Measurements from ENCODE around the gene RING1. TPM values are rescaled to one million over a fixed set of nuclear protein-coding genes. Genes with fewer than 3 reads are reported as not detected.

Gene RING1
- total RNA-seq, 1 experiment from 2014 or later, result 31.0 TPM

- peaks cover 29% of the 10 kb centered on the region for H3K27me3 Mint-ChIP-seq (ENCODE audit: low read depth)
- no peaks in the 10 kb centered on the region for H3K36me3 Mint-ChIP-seq (ENCODE audit: insufficient read depth in 1 of 3, low read depth in 3 of 3)
- no peak overlapping the region for H2BK15ac ChIP-seq (ENCODE audit: low read depth, low read length)
- H4K5ac ChIP-seq (ENCODE audit: insufficient read length, low read depth, low read length), result no peak overlapping the region
- H3K4me3 Mint-ChIP-seq, result no peak overlapping the region
- H2BK120ac ChIP-seq (ENCODE audit: low read depth, low read length, poor library complexity, severe bottlenecking), result no peak overlapping the region
- no peak overlapping the region for H3K9ac ChIP-seq (ENCODE audit: extremely low read depth, insufficient read length, low read length)
- no CpG with 5 or more reads among the region's 6 CpGs for WGBS (ENCODE audit: extremely low coverage, insufficient read length, low lambda C conversion rate)
- no peaks in the 10 kb centered on the region for H3K79me2 ChIP-seq (ENCODE audit: insufficient read depth, low read length)
- H3K79me1 ChIP-seq (ENCODE audit: insufficient read depth, low read depth, low read length, poor library complexity, severe bottlenecking), result no peaks in the 10 kb centered on the region
- TF ChIP-seq CTCF (conservative IDR thresholded peaks at IDR 0.05), result no peak
- no peak overlapping the region for H3T11ph ChIP-seq (ENCODE audit: low read length)
- H3K23ac ChIP-seq (ENCODE audit: insufficient read length, low read depth, low read length), result no peak overlapping the region
- no peak overlapping the region for H3K4me2 ChIP-seq (ENCODE audit: insufficient read depth, insufficient read length, low read length)
- H3K14ac ChIP-seq (ENCODE audit: insufficient read depth, low read length), result no peak overlapping the region; the same call in 1 of the 2 replicates
- no peaks in the 10 kb centered on the region for H3K9me3 ChIP-seq (ENCODE audit: control insufficient read depth, low read depth, low read length)
- H4K91ac ChIP-seq (ENCODE audit: insufficient read length, low read depth, low read length), result no peak overlapping the region
- H3K18ac ChIP-seq (ENCODE audit: insufficient read length, low read depth, low read length), result no peak overlapping the region
- no peak overlapping the region for H2AK5ac ChIP-seq (ENCODE audit: insufficient read length, low read length)
- no peak overlapping the region for H3K4ac ChIP-seq (ENCODE audit: low read depth, low read length)
- H3K9me3 Mint-ChIP-seq, result no peaks in the 10 kb centered on the region
- H3K56ac ChIP-seq (ENCODE audit: insufficient read length, low read depth, low read length), result no peak overlapping the region
- H2AFZ ChIP-seq (ENCODE audit: low read length), result no peak overlapping the region
- H2BK20ac ChIP-seq (ENCODE audit: low read depth, low read length, poor library complexity, severe bottlenecking), result no peak overlapping the region
- H4K20me1 ChIP-seq (ENCODE audit: control insufficient read depth, insufficient read depth, insufficient read length), result peaks cover 3% of the 10 kb centered on the region
- no peaks in the 10 kb centered on the region for H3K4me1 ChIP-seq (ENCODE audit: insufficient read depth, low read length)
- no peak overlapping the region for H4K8ac ChIP-seq (replicated peaks; ENCODE audit: insufficient read length, low read depth, low read length)
- peak overlapping the region in 2 of 3 experiments; percentile 17 to 44; a peak in 2 of 7 replicates for H3K27ac Mint-ChIP-seq
- no peak overlapping the region for H2BK5ac ChIP-seq (ENCODE audit: insufficient read length, low read length)
- no peak overlapping the region for H2BK12ac ChIP-seq (ENCODE audit: insufficient read length, low read depth, low read length)
- peaks cover 17 to 20% of the 10 kb centered on the region in 2 experiments for H3K4me1 Mint-ChIP-seq
- DNase-seq, result no peak
- peaks cover 5% of the 10 kb centered on the region for H3K23me2 ChIP-seq (ENCODE audit: insufficient read length, low read depth, low read length, poor library complexity, severe bottlenecking)
- H3K27ac ChIP-seq (ENCODE audit: insufficient read length, low read depth, low read length), result no peak overlapping the region
- peaks cover 2% of the 10 kb centered on the region; the same call in 1 of the 2 replicates for H3K27me3 ChIP-seq (ENCODE audit: insufficient read depth, low read length)
These were observed 41.9 kb upstream of the RING1 start for GRCh38 chr6:33166363-33166762.
